Vagina (tissue), 2 donors: ENCODE data around the gene ASPRV1. TPM values are rescaled to one million over a fixed set of nuclear protein-coding genes. Genes with fewer than 3 reads are reported as not detected.
A peak's percentile ranks its signal among the peaks of the same experiment; 100 is the strongest.

ENCODE experiments used
- DNase-seq, 2 donors: peaks; one replicate each; pipeline ENCODE4 v3.0.0-alpha.2; 2017; ENCODE audit errors: extremely low spot score in 2 of 2
- H3K27ac ChIP-seq: fragments of 200-600 bp; sonication (generic); one replicate; pipeline ENCODE4 v1.5.1; 2019
- H3K27me3 ChIP-seq: fragments of 200-600 bp; sonication (generic); one replicate; pipeline ENCODE4 v1.5.1; 2019
- H3K36me3 ChIP-seq, 2 donors: fragments of 200-600 bp; sonication (generic); one replicate each; pipeline ENCODE4 v1.5.1; 2017 to 2019
- H3K4me1 ChIP-seq: fragments of 200-600 bp; sonication (generic); one replicate; pipeline ENCODE4 v1.5.1; 2019
- H3K4me3 ChIP-seq, 2 donors: fragments of 200-600 bp; sonication (generic); 1 replicate in 1 of 2; 2 replicates in 1 of 2; pipeline ENCODE4 v1.5.1; 2016 to 2019
- H3K9me3 ChIP-seq: fragments of 200-600 bp; sonication (generic); one replicate; pipeline ENCODE4 v1.5.1; 2019
- POLR2A ChIP-seq, 2 donors: fragments of 450-650 bp; IDR thresholded peaks; one replicate each; pipeline ENCODE4 v1.6.1; 2017; ENCODE audit warnings: antibody characterized with exemption in 2 of 2, mild to moderate bottlenecking in 2 of 2, moderate library complexity in 2 of 2
- POLR2AphosphoS5 ChIP-seq, 2 donors: sonication (generic); formaldehyde crosslinking; IDR thresholded peaks; one replicate each; pipeline ENCODE4 v1.9.0; 2017; ENCODE audit warnings: antibody characterized with exemption in 2 of 2, mild to moderate bottlenecking in 2 of 2, low read depth in 1 of 2; ENCODE audit not compliant: insufficient read depth in 1 of 2
- intact Hi-C: fragments of 100-400 bp; cut with DNase I; formaldehyde crosslinking; loops from one replicate; pipeline ENCODE4 v1.15.1; 2023
- total RNA-seq: library from RNA; depleted of rRNA; stranded (reverse); fragments of >200 nt; gene quantifications from one replicate; pipeline ENCODE4 v1.2.3, GENCODE V29; 2016
- TF ChIP-seq, protein P1 (sequence below), 3 experiments: fragments of 450-650 bp in 2 of 3; fragments of 200-600 bp in 1 of 3; sonication (generic) in 1 of 3; IDR thresholded peaks; one replicate each; pipeline ENCODE4 v1.5.1; 2017 to 2019; ENCODE audit warnings: antibody characterized with exemption in 3 of 3, mild to moderate bottlenecking in 2 of 3, moderate library complexity in 2 of 3

The ASPRV1 gene
- total RNA-seq, 1 donor from 2014 or later: 0.49 TPM

DNA sequence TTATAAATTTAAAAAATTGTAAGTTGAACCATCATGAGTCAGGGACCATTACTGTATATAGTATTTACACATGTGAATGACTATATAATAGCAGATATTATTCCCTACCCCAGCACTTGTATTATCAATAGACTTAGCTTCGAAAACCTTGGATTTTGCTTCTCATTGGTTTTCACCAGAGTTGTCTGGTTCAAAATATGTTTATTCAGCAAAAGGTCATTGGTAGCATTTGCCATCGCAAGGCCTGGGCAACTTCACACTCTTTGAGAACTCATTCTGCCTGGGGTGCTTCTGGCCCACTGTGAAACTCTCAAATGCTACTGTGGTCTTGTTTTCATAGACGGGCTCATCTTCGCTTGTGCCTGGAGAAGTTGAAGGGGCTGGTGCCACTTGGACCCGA lies 26.4 kb downstream of the ASPRV1 start:
- Histone ChIP-seq H3K4me3 (no peak overlapping the region), H3K36me3 (peaks cover 0 to 47% of the 10 kb centered on the region in 2 donors), H3K27ac (no peak overlapping the region), H3K9me3 (no peaks in the 10 kb centered on the region), H3K27me3 (no peaks in the 10 kb centered on the region), H3K4me1 (no peaks in the 10 kb centered on the region)
- intact Hi-C loops: no loop called here
- TF ChIP-seq POLR2A (IDR thresholded peaks at IDR 0.05) (no peak), POLR2AphosphoS5 (IDR thresholded peaks at IDR 0.05; ENCODE audit: insufficient read depth in 1 of 2, low read depth in 1 of 2) (no peak)
- TF ChIP-seq, protein P1, sequence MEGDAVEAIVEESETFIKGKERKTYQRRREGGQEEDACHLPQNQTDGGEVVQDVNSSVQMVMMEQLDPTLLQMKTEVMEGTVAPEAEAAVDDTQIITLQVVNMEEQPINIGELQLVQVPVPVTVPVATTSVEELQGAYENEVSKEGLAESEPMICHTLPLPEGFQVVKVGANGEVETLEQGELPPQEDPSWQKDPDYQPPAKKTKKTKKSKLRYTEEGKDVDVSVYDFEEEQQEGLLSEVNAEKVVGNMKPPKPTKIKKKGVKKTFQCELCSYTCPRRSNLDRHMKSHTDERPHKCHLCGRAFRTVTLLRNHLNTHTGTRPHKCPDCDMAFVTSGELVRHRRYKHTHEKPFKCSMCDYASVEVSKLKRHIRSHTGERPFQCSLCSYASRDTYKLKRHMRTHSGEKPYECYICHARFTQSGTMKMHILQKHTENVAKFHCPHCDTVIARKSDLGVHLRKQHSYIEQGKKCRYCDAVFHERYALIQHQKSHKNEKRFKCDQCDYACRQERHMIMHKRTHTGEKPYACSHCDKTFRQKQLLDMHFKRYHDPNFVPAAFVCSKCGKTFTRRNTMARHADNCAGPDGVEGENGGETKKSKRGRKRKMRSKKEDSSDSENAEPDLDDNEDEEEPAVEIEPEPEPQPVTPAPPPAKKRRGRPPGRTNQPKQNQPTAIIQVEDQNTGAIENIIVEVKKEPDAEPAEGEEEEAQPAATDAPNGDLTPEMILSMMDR (IDR thresholded peaks at IDR 0.05): no peak
- no peak for DNase-seq

DNA sequence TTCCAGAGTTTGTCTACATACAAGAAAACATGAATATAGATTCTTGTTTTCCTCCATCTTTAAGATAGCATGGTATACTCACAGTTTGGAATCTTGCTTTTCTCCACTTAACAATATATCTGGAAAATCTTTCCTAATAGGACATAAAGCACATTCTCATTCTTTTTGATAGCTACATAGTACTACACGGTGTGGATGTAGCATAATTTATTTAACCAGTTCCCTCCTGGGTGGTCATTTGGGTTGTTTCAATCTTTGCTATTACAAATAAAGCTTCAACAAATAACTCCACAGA lies 26.9 kb downstream of the ASPRV1 start:
- TF ChIP-seq POLR2AphosphoS5 (IDR thresholded peaks at IDR 0.05; ENCODE audit: insufficient read depth in 1 of 2, low read depth in 1 of 2): no peak
- TF ChIP-seq, protein P1 (IDR thresholded peaks at IDR 0.05): no peak
- TF ChIP-seq POLR2A (IDR thresholded peaks at IDR 0.05): no peak
- no peaks in the 10 kb centered on the region for H3K4me1 ChIP-seq
- intact Hi-C loops: no loop called here
- H3K27me3 ChIP-seq: no peaks in the 10 kb centered on the region
- no peak for DNase-seq
- H3K36me3 ChIP-seq: peaks cover 0 to 44% of the 10 kb centered on the region in 2 donors
- H3K27ac ChIP-seq: no peak overlapping the region
- no peaks in the 10 kb centered on the region for H3K9me3 ChIP-seq
- H3K4me3 ChIP-seq: no peak overlapping the region

DNA sequence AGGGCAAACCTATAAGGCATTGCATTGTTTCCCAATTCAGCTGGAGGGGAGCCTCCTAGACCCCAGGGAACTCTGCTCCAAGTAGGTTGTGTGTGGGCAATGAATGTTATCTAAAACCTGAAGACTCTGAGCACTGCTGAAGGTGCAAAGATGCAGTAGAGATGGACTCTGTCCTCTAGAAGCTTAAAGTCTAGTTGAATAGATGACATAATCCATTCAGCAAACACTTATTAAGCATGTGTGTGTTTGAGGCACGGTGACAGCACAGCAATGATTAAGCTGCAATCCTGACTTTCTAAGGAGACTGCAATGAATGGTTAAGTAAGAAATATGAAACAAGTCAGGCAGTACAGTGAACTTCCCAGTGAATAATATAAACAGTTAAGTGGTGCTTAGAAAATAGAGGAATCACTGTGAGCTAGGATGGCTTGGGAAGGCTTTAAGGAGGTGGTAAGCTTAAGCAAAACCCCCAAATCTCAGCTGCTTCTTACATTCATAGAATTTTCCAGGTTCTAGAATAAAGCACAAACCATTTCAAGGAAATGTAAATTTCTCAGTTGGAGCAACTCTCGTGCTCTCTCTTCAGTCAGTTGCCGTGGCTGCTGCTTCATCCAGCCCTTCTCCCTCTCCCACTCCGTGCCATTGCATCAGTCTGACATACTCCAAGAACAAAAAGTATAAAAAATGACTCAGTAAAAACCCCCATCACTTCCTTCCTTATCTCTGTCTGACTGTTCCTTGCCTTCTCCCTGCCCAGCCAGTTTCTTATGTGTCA lies 27.4 kb downstream of the ASPRV1 start:
- Histone ChIP-seq H3K36me3 (peaks cover 0 to 39% of the 10 kb centered on the region in 2 donors), H3K27ac (peak overlapping the region; percentile 23), H3K4me1 (no peaks in the 10 kb centered on the region), H3K9me3 (no peaks in the 10 kb centered on the region), H3K4me3 (no peak overlapping the region), H3K27me3 (no peaks in the 10 kb centered on the region)
- intact Hi-C loops: no loop called here
- TF ChIP-seq, protein P1 (IDR thresholded peaks at IDR 0.05): no peak
- TF ChIP-seq POLR2A (IDR thresholded peaks at IDR 0.05): no peak
- TF ChIP-seq POLR2AphosphoS5 (IDR thresholded peaks at IDR 0.05; ENCODE audit: insufficient read depth in 1 of 2, low read depth in 1 of 2): no peak
- DNase-seq: no peak

DNA sequence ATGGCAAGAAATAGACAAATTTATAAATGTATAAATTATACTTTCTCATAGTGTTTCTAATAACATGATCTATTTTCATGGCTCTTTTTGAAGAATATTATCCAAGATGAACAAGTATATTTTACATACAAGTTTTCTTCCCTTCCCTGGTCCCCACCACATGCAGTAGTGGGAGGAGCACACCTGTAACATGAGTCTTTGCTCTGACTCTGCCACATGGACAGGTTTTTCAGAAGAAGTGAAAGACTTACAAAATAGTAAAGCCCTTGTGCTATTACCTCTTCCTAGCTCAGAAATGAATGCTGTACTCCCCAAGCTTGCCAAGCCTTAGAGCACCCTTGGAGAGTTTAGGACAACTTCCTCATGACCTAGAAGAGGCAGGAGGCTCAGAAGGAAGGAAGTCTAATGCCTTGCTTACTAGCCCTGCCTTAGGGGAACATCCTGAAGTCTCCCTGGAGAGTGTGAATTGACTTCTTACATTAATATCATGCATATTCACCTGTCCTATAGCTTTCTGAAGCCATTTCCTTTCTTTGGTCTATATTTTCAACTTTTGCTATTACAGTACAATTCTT lies 28.1 kb downstream of the ASPRV1 start:
- Histone ChIP-seq H3K27me3 (no peaks in the 10 kb centered on the region), H3K27ac (peak overlapping the region; percentile 23), H3K4me3 (no peak overlapping the region), H3K4me1 (no peaks in the 10 kb centered on the region), H3K36me3 (peaks cover 0 to 32% of the 10 kb centered on the region in 2 donors), H3K9me3 (no peaks in the 10 kb centered on the region)
- no peak for DNase-seq
- no peak for TF ChIP-seq POLR2A (IDR thresholded peaks at IDR 0.05)
- no peak for TF ChIP-seq POLR2AphosphoS5 (IDR thresholded peaks at IDR 0.05; ENCODE audit: insufficient read depth in 1 of 2, low read depth in 1 of 2)
- TF ChIP-seq, protein P1 (IDR thresholded peaks at IDR 0.05): no peak
- intact Hi-C loops: no loop called here

DNA sequence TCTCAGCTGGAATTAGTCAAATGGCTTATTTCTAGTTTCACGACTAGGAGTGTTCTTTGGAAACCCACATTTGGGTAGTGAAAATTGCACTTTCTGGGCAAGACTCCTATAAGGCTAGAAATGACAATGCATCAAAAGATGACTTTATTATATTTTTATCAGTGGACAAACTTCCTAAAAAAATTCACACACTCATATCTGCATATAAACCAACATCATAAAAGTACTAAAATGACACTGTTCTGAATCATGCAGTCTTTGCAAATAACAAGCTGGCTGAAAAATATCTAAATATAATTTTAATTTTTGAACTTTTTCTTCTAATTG lies 28.9 kb downstream of the ASPRV1 start:
- Histone ChIP-seq H3K27me3 (no peaks in the 10 kb centered on the region), H3K4me1 (no peaks in the 10 kb centered on the region), H3K36me3 (peaks cover 0 to 24% of the 10 kb centered on the region in 2 donors), H3K9me3 (no peaks in the 10 kb centered on the region), H3K27ac (no peak overlapping the region), H3K4me3 (no peak overlapping the region)
- intact Hi-C loops: no loop called here
- no peak for DNase-seq
- no peak for TF ChIP-seq POLR2A (IDR thresholded peaks at IDR 0.05)
- TF ChIP-seq POLR2AphosphoS5 (IDR thresholded peaks at IDR 0.05; ENCODE audit: insufficient read depth in 1 of 2, low read depth in 1 of 2): no peak
- TF ChIP-seq, protein P1 (IDR thresholded peaks at IDR 0.05): no peak
